ENCODE measurements around the gene ARHGAP26.
A peak's percentile ranks its signal among the peaks of the same experiment; 100 is the strongest.

Gene ARHGAP26

DNA sequence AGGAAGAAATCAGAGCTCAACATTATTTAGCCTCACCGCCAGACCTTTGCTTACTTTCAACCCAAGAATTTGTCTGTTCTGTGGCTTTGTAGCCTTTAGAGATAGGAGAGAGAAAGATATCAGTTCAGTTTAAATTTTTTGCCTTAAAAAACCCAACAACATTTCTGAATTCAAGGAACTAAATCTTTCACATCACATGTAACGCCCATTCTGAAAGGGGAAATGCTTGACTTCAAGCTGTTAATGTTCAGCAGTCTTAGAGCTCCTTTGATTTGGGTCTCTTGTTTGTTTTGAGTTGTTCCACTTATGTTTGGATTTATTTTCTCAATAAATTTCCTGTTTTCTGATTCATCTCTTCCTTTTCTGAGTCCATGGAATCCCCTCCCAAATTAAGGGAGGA is 294.5 kb downstream of the ARHGAP26 start:
- no peak overlapping the region for H3K4me3 ChIP-seq (ENCODE audit: low read depth in 1 of 2, low read length in 1 of 2)
- TF ChIP-seq, protein P1, sequence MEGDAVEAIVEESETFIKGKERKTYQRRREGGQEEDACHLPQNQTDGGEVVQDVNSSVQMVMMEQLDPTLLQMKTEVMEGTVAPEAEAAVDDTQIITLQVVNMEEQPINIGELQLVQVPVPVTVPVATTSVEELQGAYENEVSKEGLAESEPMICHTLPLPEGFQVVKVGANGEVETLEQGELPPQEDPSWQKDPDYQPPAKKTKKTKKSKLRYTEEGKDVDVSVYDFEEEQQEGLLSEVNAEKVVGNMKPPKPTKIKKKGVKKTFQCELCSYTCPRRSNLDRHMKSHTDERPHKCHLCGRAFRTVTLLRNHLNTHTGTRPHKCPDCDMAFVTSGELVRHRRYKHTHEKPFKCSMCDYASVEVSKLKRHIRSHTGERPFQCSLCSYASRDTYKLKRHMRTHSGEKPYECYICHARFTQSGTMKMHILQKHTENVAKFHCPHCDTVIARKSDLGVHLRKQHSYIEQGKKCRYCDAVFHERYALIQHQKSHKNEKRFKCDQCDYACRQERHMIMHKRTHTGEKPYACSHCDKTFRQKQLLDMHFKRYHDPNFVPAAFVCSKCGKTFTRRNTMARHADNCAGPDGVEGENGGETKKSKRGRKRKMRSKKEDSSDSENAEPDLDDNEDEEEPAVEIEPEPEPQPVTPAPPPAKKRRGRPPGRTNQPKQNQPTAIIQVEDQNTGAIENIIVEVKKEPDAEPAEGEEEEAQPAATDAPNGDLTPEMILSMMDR (IDR thresholded peaks at IDR 0.05) = no peak
- H3K9me3 ChIP-seq = no peaks in the 10 kb centered on the region
- H3K36me3 ChIP-seq = peaks cover 69% of the 10 kb centered on the region
- peaks cover 13 to 18% of the 10 kb centered on the region in 2 experiments for H3K4me1 ChIP-seq (ENCODE audit: control insufficient read depth in 1 of 2, insufficient read depth in 1 of 2, low read depth in 1 of 2, low read length in 1 of 2)
- H3K27me3 ChIP-seq = no peaks in the 10 kb centered on the region
- H3K27ac ChIP-seq = peak overlapping the region; percentile 73

DNA sequence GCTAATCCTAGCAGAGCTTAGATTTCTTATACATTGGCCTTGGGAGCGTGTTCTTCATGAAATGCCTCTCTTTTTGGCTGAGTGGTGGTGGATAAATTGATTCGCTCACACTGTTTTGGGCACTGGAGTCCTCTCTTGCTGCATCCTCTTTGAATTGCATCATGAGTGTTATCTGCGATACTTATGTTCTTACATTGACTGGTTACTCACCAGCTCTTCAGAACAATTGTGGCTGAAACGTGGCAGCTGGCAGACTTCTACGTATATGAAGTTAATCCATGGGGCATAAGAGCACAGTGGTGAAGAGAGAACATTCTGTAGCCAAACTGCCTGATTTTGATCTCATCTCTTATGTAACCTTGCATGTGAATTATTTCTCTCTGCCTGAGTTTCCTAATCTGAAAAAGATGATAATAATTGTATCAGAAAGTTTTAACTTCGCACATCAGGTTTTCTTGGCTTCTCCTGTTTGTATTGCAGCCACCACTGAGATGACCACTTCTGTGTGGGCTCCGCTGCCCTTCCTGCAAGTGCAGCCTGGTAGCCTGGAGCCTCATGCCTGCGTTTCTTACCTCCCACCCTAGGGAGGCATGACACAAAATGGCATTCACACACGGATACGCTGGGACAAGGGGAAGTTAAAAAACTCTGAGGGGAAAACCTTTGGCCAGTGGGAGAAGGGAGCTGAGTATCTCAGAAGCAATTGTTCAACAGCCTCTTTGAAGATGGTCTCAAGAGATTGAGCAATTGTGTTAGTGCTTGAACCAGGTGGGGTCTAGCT is 295.2 kb downstream of the ARHGAP26 start:
- peaks cover 69% of the 10 kb centered on the region for H3K36me3 ChIP-seq
- no peaks in the 10 kb centered on the region for H3K27me3 ChIP-seq
- TF ChIP-seq, protein P1 (IDR thresholded peaks at IDR 0.05) = no peak
- H3K9me3 ChIP-seq = no peaks in the 10 kb centered on the region
- no peak overlapping the region for H3K4me3 ChIP-seq (ENCODE audit: low read depth in 1 of 2, low read length in 1 of 2)
- peak overlapping the region; percentile 73 for H3K27ac ChIP-seq
- H3K4me1 ChIP-seq (ENCODE audit: control insufficient read depth in 1 of 2, insufficient read depth in 1 of 2, low read depth in 1 of 2, low read length in 1 of 2) = peaks cover 13 to 18% of the 10 kb centered on the region in 2 experiments

DNA sequence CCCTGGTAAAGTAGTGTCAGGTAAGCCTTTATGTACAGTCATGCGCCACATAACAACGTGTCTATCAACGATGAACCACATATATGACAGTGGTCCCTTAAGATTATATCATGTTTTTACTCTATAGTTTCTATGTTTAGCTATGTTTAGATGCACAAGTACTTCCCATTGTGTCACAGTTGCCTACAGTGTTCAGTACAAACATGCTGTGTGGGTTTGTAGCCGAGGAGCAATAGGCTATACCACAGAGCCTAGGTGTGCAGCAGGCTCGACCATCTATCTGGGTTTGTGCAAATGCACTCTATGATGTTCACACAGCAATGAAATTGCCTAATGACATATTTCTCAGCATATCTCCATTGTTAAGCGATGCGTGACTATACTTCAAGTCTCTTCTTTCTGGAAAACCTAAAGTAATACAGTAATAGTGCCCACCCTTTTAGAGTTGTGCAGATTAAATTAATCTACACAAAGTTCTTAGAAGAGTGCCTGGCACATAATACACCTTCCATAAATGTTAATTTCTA is 295.9 kb downstream of the ARHGAP26 start:
- TF ChIP-seq, protein P1 (IDR thresholded peaks at IDR 0.05) = no peak
- Histone ChIP-seq H3K4me3 (ENCODE audit: low read depth in 1 of 2, low read length in 1 of 2) (no peak overlapping the region), H3K27me3 (no peaks in the 10 kb centered on the region), H3K36me3 (peaks cover 68% of the 10 kb centered on the region), H3K9me3 (no peaks in the 10 kb centered on the region), H3K4me1 (ENCODE audit: control insufficient read depth in 1 of 2, insufficient read depth in 1 of 2, low read depth in 1 of 2, low read length in 1 of 2) (peaks cover 13 to 18% of the 10 kb centered on the region in 2 experiments), H3K27ac (peak overlapping the region; percentile 73)

DNA sequence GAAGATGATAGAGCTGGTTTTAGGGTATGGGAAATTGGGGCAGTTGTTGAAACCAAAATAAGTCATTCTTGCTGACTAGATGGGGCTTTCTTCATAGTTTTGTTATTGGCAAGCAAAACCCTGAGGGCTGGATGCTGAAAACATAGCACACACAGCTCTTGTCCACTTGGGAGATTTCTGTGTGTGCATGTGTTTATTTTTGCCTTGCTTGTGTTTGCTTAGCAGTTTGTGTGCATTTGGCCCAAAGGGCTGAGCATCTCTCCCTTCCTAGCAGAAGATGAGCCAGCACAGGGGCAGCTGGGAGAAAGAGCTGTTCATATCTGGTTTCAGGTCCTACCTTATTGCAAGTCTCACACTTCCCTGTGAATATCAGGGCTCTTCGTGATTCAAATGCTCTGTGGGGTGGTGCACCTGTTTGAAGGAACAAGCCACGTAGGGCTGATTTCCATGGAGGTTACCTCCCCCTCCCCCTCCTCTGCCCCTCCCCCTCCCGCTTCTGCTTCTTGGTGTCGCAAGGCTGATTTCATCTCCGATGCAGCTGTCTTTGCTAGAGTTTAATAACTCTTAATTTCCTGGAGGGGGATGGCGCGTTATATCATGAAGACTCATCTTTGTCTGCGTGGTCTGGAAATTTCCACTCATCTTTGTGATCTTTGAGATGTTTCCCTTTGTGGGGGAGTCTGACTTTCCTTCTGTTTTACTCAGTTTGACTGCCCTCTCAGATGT is 296.5 kb downstream of the ARHGAP26 start:
- H3K4me1 ChIP-seq (ENCODE audit: control insufficient read depth in 1 of 2, insufficient read depth in 1 of 2, low read depth in 1 of 2, low read length in 1 of 2) = peaks cover 13 to 18% of the 10 kb centered on the region in 2 experiments
- TF ChIP-seq, protein P1 (IDR thresholded peaks at IDR 0.05) = no peak
- peak overlapping the region; percentile 73 for H3K27ac ChIP-seq
- H3K27me3 ChIP-seq = no peaks in the 10 kb centered on the region
- peak overlapping the region in 1 of 2 experiments; percentile 17 for H3K4me3 ChIP-seq (ENCODE audit: low read depth in 1 of 2, low read length in 1 of 2)
- H3K9me3 ChIP-seq = no peaks in the 10 kb centered on the region
- peaks cover 61% of the 10 kb centered on the region for H3K36me3 ChIP-seq

DNA sequence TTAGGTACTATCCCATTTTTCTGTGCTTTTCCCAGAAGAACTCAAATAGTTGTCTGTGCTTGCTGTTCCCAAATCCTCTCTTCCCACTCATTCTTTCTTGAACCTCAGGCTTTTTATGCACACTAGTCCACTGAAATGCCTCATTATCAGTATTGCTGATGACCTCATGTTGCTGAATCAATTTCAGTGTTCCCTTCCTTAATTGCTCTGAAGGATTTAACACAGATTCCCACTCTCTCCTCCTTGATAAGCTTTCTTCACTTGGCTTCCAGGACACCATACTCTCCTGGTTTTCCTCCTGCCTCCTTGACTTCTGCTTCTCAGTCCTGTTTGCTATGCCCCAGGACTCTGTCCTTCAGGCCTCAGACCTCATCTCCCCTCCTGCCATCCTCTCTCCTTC is 298.5 kb downstream of the ARHGAP26 start:
- peaks cover 13 to 18% of the 10 kb centered on the region in 2 experiments for H3K4me1 ChIP-seq (ENCODE audit: control insufficient read depth in 1 of 2, insufficient read depth in 1 of 2, low read depth in 1 of 2, low read length in 1 of 2)
- TF ChIP-seq, protein P1 (IDR thresholded peaks at IDR 0.05) = no peak
- H3K27me3 ChIP-seq = no peaks in the 10 kb centered on the region
- H3K27ac ChIP-seq = no peak overlapping the region
- peaks cover 46% of the 10 kb centered on the region for H3K36me3 ChIP-seq
- H3K4me3 ChIP-seq (ENCODE audit: low read depth in 1 of 2, low read length in 1 of 2) = no peak overlapping the region
- H3K9me3 ChIP-seq = no peaks in the 10 kb centered on the region

Data from neutrophil (primary cell).